Transverse colon (tissue), 4 donors: ENCODE data around the gene EEFSEC. TPM values are rescaled to one million over a fixed set of nuclear protein-coding genes. Genes with fewer than 3 reads are reported as not detected.

Experiments
- DNase-seq: peaks from one replicate; pipeline ENCODE4 v3.0.0-alpha.2; 2019
- H3K27ac ChIP-seq, 4 donors: fragments of 200-600 bp; sonication (generic); 2 replicates each; pipeline ENCODE4 v1.5.1; 2016 to 2018; ENCODE audit warnings: inconsistent platforms in 4 of 4
- H3K27me3 ChIP-seq: fragments of 200-600 bp; sonication (generic); 2 replicates; pipeline ENCODE4 v1.5.1; 2017; ENCODE audit warnings: inconsistent platforms
- H3K36me3 ChIP-seq, 4 donors: fragments of 200-600 bp; sonication (generic); 2 replicates each; pipeline ENCODE4 v1.5.1; 2017 to 2019; ENCODE audit warnings: inconsistent platforms in 4 of 4
- H3K4me1 ChIP-seq, 4 donors: fragments of 200-600 bp; sonication (generic); 2 replicates each; pipeline ENCODE4 v1.5.1; 2017 to 2020; ENCODE audit warnings: inconsistent platforms in 4 of 4
- H3K4me3 ChIP-seq, 4 donors: fragments of 200-600 bp; sonication (generic); 1 replicate in 1 of 4; 2 replicates in 3 of 4; pipeline versions ENCODE4 v1.5.1 to v1.6.1; 2017 to 2019; ENCODE audit warnings: inconsistent platforms in 4 of 4
- H3K9me3 ChIP-seq, 2 donors: fragments of 200-600 bp; sonication (generic); 2 replicates each; pipeline ENCODE4 v1.5.1; 2017 to 2019; ENCODE audit warnings: inconsistent platforms in 2 of 2
- CTCF ChIP-seq, 5 experiments: fragments of 200-600 bp in 3 of 5; fragments of 450-650 bp in 2 of 5; sonication (generic) in 3 of 5; IDR thresholded peaks; 1 replicate in 2 of 5; 2 replicates in 3 of 5; pipeline ENCODE4 v1.5.1; 2016 to 2017; ENCODE audit warnings: antibody characterized with exemption in 5 of 5, inconsistent platforms in 3 of 5, mild to moderate bottlenecking in 2 of 5, moderate library complexity in 1 of 5
- EP300 ChIP-seq: sonication (generic); formaldehyde crosslinking; IDR thresholded peaks from one replicate; pipeline ENCODE4 v1.6.1; 2017; ENCODE audit warnings: antibody characterized with exemption, low read depth
- POLR2A ChIP-seq: fragments of 450-650 bp; IDR thresholded peaks from one replicate; pipeline ENCODE4 v1.6.1; 2016; ENCODE audit warnings: antibody characterized with exemption, mild to moderate bottlenecking, moderate library complexity
- POLR2AphosphoS5 ChIP-seq, 3 donors: sonication (generic); formaldehyde crosslinking; IDR thresholded peaks; one replicate each; pipeline ENCODE4 v1.6.1; 2016; ENCODE audit warnings: antibody characterized with exemption in 3 of 3
- WGBS, 2 donors: methylation state at CpG; one replicate each; pipeline ENCODE4 v1.1.5; 2018; ENCODE audit warnings: low coverage in 1 of 2; 5-methylcytosine and 5-hydroxymethylcytosine counted together
- in situ Hi-C, 4 donors: fragments of 200-750 bp; cut with MboI; loops; one replicate each; pipeline versions ENCODE4 v1.15.0 to v1.15.1; 2017; ENCODE audit warnings: low sequenced_read_pairs in 3 of 4, low pct_ligation_motif_present in 1 of 4, low pct_unique_long_range_greater_than_20kb in 1 of 4
- intact Hi-C: fragments of 100-400 bp; cut with DNase I; formaldehyde crosslinking; loops from one replicate; pipeline ENCODE4 v1.15.1; 2023; ENCODE audit warnings: low total_unique reads
- total RNA-seq, 4 donors: library from RNA; depleted of rRNA; stranded (reverse); fragments of >200 nt; gene quantifications; one replicate each; pipeline ENCODE4 v1.1.0, GENCODE V29; 2016

Gene EEFSEC
- total RNA-seq, 4 donors from 2014 or later: 10.3 to 16.8 (median 14.2) TPM

- Histone ChIP-seq H3K4me1 (peaks cover 0 to 27% (median 7%) of the 10 kb centered on the region in 4 donors), H3K9me3 (no peaks in the 10 kb centered on the region), H3K27ac (no peak overlapping the region), H3K4me3 (no peak overlapping the region), H3K36me3 (no peaks in the 10 kb centered on the region), H3K27me3 (no peaks in the 10 kb centered on the region)
- TF ChIP-seq POLR2AphosphoS5 (IDR thresholded peaks at IDR 0.05) (no peak), EP300 (no peak), CTCF (IDR thresholded peaks at IDR 0.05) (no peak), POLR2A (no peak)
- intact Hi-C loops: no loop called here
- 96% methylated on average over 2 of the region's 2 CpGs; no CpG with 5 or more reads in 1 of the 2 donors for WGBS, 2 donors
- in situ Hi-C loops: no loop called here
- no peak for DNase-seq
These were observed 39.9 kb downstream of the EEFSEC start for GRCh38 chr3:128193168-128193567.

GRCh38 chr3:128194843-128195242, 41.6 kb downstream of the EEFSEC start:
- H3K36me3 ChIP-seq: no peaks in the 10 kb centered on the region
- TF ChIP-seq EP300 (no peak), POLR2A (no peak)
- DNase-seq: no peak
- H3K4me3 ChIP-seq: no peak overlapping the region
- no peaks in the 10 kb centered on the region for H3K27me3 ChIP-seq
- intact Hi-C loops (no loop called here), in situ Hi-C loops (no loop called here)
- peak overlapping the region; percentile 16 to 42 (median 29) for H3K27ac ChIP-seq
- no peaks in the 10 kb centered on the region for H3K9me3 ChIP-seq
- WGBS, 2 donors: 68 to 76% methylated on average over 4 of the region's 4 CpGs
- H3K4me1 ChIP-seq: peaks cover 0 to 27% (median 7%) of the 10 kb centered on the region in 4 donors

GRCh38 chr3:128195369-128195768, 42.1 kb downstream of the EEFSEC start:
- H3K36me3 ChIP-seq: no peaks in the 10 kb centered on the region
- no peak for DNase-seq
- peak overlapping the region; percentile 16 to 42 (median 29) for H3K27ac ChIP-seq
- H3K4me3 ChIP-seq: no peak overlapping the region
- WGBS, 2 donors: 63 to 74% methylated on average over 5 of the region's 5 CpGs
- intact Hi-C loops (no loop called here), in situ Hi-C loops (no loop called here)
- peaks cover 0 to 27% (median 7%) of the 10 kb centered on the region in 4 donors for H3K4me1 ChIP-seq
- TF ChIP-seq CTCF (IDR thresholded peaks at IDR 0.05) (no peak), POLR2AphosphoS5 (IDR thresholded peaks at IDR 0.05) (no peak), EP300 (no peak), POLR2A (no peak)
- H3K27me3 ChIP-seq: no peaks in the 10 kb centered on the region
- no peaks in the 10 kb centered on the region for H3K9me3 ChIP-seq

GRCh38 chr3:128195802-128196201, 42.5 kb downstream of the EEFSEC start:
- DNase-seq: no peak
- 83% methylated on average over 6 of the region's 6 CpGs; no CpG with 5 or more reads in 1 of the 2 donors for WGBS, 2 donors
- in situ Hi-C loops (no loop called here), intact Hi-C loops (no loop called here)
- H3K27ac ChIP-seq: peak overlapping the region; percentile 16 to 42 (median 29)
- no peak overlapping the region for H3K4me3 ChIP-seq
- H3K36me3 ChIP-seq: no peaks in the 10 kb centered on the region
- no peaks in the 10 kb centered on the region for H3K27me3 ChIP-seq
- H3K9me3 ChIP-seq: no peaks in the 10 kb centered on the region
- TF ChIP-seq POLR2AphosphoS5 (IDR thresholded peaks at IDR 0.05) (no peak), EP300 (no peak), CTCF (IDR thresholded peaks at IDR 0.05) (no peak)
- H3K4me1 ChIP-seq: peaks cover 0 to 27% (median 7%) of the 10 kb centered on the region in 4 donors

GRCh38 chr3:128196647-128197046, 43.4 kb downstream of the EEFSEC start:
- in situ Hi-C loops: no loop called here
- H3K9me3 ChIP-seq: no peaks in the 10 kb centered on the region
- no peaks in the 10 kb centered on the region for H3K27me3 ChIP-seq
- 80 to 88% methylated on average over 1 to 4 of the region's 4 CpGs for WGBS, 2 donors
- intact Hi-C loops: no loop called here
- TF ChIP-seq POLR2AphosphoS5 (IDR thresholded peaks at IDR 0.05): no peak
- TF ChIP-seq POLR2A: no peak
- no peak for TF ChIP-seq EP300
- no peak for TF ChIP-seq CTCF (IDR thresholded peaks at IDR 0.05)
- H3K36me3 ChIP-seq: no peaks in the 10 kb centered on the region
- no peak for DNase-seq
- no peak overlapping the region for H3K4me3 ChIP-seq
- no peak overlapping the region for H3K27ac ChIP-seq
- peaks cover 0 to 27% (median 7%) of the 10 kb centered on the region in 4 donors for H3K4me1 ChIP-seq
